Tibial nerve (tissue), 4 donors: Measurements from ENCODE around the gene ALDH1L1. TPM values are rescaled to one million over a fixed set of nuclear protein-coding genes. Genes with fewer than 3 reads are reported as not detected.

Experiments used
- DNase-seq, 2 donors: peaks; one replicate each; pipeline ENCODE4 v3.0.0-alpha.2; 2019; ENCODE audit warnings: low spot score in 2 of 2
- H3K27ac ChIP-seq, 4 donors: fragments of 200-600 bp; sonication (generic) in 3 of 4; one replicate each; pipeline ENCODE4 v1.5.1; 2017 to 2019; ENCODE audit warnings: mild to moderate bottlenecking in 1 of 4
- H3K27me3 ChIP-seq, 2 donors: fragments of 200-600 bp; sonication (generic) in 1 of 2; one replicate each; pipeline versions ENCODE4 v1.5.1 to v1.6.0; 2017 to 2019
- H3K36me3 ChIP-seq, 3 donors: fragments of 200-600 bp; sonication (generic); one replicate each; pipeline ENCODE4 v1.5.1; 2018 to 2019
- H3K4me1 ChIP-seq, 4 donors: fragments of 200-600 bp; sonication (generic) in 3 of 4; one replicate each; pipeline ENCODE4 v1.5.1; 2017 to 2019
- H3K4me3 ChIP-seq, 4 donors: fragments of 200-600 bp; sonication (generic) in 3 of 4; one replicate each; pipeline ENCODE4 v1.5.1; 2017 to 2019; ENCODE audit warnings: mild to moderate bottlenecking in 1 of 4, moderate library complexity in 1 of 4
- H3K9me3 ChIP-seq, 4 donors: fragments of 200-600 bp; sonication (generic) in 3 of 4; one replicate each; pipeline ENCODE4 v1.5.1; 2017 to 2019
- EP300 ChIP-seq, 2 donors: sonication (generic); formaldehyde crosslinking; IDR thresholded peaks; one replicate each; pipeline ENCODE4 v1.6.1; 2017; ENCODE audit warnings: antibody characterized with exemption in 2 of 2, mild to moderate bottlenecking in 1 of 2
- POLR2A ChIP-seq, 2 donors: fragments of 450-650 bp; IDR thresholded peaks; one replicate each; pipeline ENCODE4 v1.6.1; 2017; ENCODE audit warnings: antibody characterized with exemption in 2 of 2, mild to moderate bottlenecking in 2 of 2, moderate library complexity in 2 of 2
- WGBS, 2 donors: methylation state at CpG; one replicate each; pipeline ENCODE4 v1.1.5; 2018; 5-methylcytosine and 5-hydroxymethylcytosine counted together
- total RNA-seq, 4 donors: library from RNA; depleted of rRNA; stranded (reverse); fragments of >200 nt; gene quantifications; one replicate each; pipeline ENCODE4 v1.1.0, GENCODE V29; 2016
- TF ChIP-seq, protein P1 (sequence below), 5 experiments: fragments of 200-600 bp in 3 of 5; fragments of 450-650 bp in 2 of 5; sonication (generic) in 3 of 5; IDR thresholded peaks; one replicate each; pipeline ENCODE4 v1.5.1; 2016 to 2019; ENCODE audit warnings: antibody characterized with exemption in 5 of 5, mild to moderate bottlenecking in 3 of 5, moderate library complexity in 2 of 5

ALDH1L1 gene
- total RNA-seq, 4 donors from 2014 or later, result 34.5 to 87.3 (median 50.8) TPM

DNA sequence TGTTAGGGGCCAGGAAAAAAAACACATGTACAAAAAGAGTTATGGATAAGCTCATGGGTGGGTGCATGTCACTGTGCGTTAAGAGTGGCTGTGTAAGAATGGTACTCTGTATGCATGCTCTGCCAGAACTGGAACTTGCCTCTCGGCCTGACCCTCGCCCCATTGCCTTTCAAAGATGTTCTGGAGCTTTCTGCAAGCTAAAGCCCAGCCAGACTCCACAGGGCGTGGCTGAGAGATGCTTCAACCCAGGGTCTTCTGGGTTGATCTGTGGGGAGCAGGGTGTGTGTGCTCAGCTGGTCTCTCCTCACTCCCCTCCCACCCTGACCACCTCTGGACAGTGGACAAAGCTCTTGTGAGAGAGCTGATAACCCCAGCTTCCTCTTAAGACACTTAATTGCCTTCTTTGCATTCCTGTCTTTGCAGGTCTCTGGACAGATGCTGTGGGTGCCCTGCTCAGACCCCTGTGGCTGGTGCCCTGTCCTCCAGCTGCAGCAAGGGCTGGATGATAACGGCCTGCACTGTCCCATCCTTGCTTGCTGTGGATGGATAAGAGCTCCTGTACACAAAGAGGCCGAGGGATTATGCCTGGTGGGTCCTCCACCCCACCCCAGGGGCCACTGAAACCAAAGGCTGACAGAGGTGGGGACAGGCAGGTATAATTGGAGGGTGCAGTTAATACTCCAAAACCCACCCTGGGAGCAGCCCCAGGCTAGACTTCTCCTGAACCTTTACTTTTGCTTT is 28.7 kb downstream of the ALDH1L1 start:
- 64 to 65% methylated on average over 4 to 6 of the region's 6 CpGs for WGBS, 2 donors
- no peaks in the 10 kb centered on the region for H3K9me3 ChIP-seq
- H3K4me3 ChIP-seq, result no peak overlapping the region
- DNase-seq, result no peak
- no peak overlapping the region for H3K27ac ChIP-seq
- no peaks in the 10 kb centered on the region for H3K36me3 ChIP-seq
- no peaks in the 10 kb centered on the region for H3K27me3 ChIP-seq
- no peaks in the 10 kb centered on the region for H3K4me1 ChIP-seq
- TF ChIP-seq EP300 (IDR thresholded peaks at IDR 0.05) (no peak), POLR2A (IDR thresholded peaks at IDR 0.05) (no peak)
- TF ChIP-seq, protein P1, sequence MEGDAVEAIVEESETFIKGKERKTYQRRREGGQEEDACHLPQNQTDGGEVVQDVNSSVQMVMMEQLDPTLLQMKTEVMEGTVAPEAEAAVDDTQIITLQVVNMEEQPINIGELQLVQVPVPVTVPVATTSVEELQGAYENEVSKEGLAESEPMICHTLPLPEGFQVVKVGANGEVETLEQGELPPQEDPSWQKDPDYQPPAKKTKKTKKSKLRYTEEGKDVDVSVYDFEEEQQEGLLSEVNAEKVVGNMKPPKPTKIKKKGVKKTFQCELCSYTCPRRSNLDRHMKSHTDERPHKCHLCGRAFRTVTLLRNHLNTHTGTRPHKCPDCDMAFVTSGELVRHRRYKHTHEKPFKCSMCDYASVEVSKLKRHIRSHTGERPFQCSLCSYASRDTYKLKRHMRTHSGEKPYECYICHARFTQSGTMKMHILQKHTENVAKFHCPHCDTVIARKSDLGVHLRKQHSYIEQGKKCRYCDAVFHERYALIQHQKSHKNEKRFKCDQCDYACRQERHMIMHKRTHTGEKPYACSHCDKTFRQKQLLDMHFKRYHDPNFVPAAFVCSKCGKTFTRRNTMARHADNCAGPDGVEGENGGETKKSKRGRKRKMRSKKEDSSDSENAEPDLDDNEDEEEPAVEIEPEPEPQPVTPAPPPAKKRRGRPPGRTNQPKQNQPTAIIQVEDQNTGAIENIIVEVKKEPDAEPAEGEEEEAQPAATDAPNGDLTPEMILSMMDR (IDR thresholded peaks at IDR 0.05), result no peak

DNA sequence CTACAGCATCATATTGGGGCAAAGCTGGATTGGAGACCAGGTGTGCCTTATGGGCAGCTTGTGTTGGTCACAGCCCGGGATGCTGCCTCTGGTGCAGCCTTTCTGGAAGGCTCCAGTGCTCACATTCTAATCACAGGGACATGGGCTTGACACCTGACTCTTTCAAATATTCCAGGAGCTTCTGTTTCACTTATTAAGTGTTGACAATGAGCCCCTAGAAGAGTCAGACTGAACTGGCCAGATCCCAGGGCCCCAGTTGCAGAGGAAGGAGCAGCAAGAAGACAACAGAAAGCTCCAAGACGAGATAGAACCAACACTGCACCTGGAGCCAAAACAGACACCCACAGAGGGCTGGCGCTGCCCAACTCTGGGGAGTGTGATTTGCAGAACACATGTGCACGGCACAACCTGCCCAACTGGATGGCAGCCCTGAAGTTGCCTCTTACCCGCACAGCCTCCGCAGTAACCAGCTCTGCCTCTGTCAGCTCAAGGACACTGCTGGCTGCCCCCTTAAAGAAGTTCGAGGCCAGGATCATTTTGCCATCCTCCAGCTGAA is 30.3 kb downstream of the ALDH1L1 start:
- no peak overlapping the region for H3K4me3 ChIP-seq
- 88 to 89% methylated on average over 7 of the region's 7 CpGs for WGBS, 2 donors
- DNase-seq, result no peak
- no peaks in the 10 kb centered on the region for H3K4me1 ChIP-seq
- no peaks in the 10 kb centered on the region for H3K27me3 ChIP-seq
- no peak overlapping the region for H3K27ac ChIP-seq
- no peaks in the 10 kb centered on the region for H3K36me3 ChIP-seq
- H3K9me3 ChIP-seq, result no peaks in the 10 kb centered on the region
- no peak for TF ChIP-seq POLR2A (IDR thresholded peaks at IDR 0.05)
- TF ChIP-seq, protein P1 (IDR thresholded peaks at IDR 0.05), result no peak
- no peak for TF ChIP-seq EP300 (IDR thresholded peaks at IDR 0.05)

DNA sequence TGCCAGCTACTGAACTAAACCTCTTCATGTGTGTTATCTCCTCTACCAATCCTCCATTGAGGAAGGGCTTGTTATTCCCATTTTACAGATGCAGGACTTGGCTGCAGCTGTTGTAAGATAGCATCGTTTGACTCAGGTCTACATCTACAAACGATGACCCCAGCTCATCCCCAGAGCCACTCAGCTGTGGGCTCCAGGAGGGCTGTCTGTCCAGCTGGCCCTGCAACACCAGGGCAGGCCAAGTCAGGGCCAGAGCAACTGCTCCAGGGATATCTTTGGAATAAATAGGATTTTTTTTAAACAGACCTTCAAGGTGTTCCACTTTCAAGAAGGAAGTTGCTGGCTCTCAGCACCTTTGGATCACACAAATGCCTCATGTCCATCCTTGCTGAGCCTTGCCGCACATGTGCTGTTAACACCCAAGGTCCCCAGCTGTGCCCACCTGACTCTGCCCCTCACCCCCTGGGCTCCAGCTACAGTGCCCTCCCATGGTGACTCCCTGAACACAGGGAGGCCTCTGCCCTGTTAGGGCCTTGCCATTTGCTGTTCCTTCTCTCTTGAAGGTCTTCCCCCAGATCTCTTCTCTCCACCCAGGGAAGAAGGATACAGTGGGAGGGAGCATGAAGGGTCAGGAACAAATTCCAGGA is 31.0 kb downstream of the ALDH1L1 start:
- TF ChIP-seq POLR2A (IDR thresholded peaks at IDR 0.05) (no peak), EP300 (IDR thresholded peaks at IDR 0.05) (no peak)
- TF ChIP-seq, protein P1 (IDR thresholded peaks at IDR 0.05), result no peak
- Histone ChIP-seq H3K9me3 (no peaks in the 10 kb centered on the region), H3K36me3 (no peaks in the 10 kb centered on the region), H3K27me3 (no peaks in the 10 kb centered on the region), H3K4me1 (no peaks in the 10 kb centered on the region), H3K4me3 (no peak overlapping the region), H3K27ac (no peak overlapping the region)
- DNase-seq, result no peak
- WGBS, 2 donors, result 86 to 90% methylated on average over 3 of the region's 3 CpGs

DNA sequence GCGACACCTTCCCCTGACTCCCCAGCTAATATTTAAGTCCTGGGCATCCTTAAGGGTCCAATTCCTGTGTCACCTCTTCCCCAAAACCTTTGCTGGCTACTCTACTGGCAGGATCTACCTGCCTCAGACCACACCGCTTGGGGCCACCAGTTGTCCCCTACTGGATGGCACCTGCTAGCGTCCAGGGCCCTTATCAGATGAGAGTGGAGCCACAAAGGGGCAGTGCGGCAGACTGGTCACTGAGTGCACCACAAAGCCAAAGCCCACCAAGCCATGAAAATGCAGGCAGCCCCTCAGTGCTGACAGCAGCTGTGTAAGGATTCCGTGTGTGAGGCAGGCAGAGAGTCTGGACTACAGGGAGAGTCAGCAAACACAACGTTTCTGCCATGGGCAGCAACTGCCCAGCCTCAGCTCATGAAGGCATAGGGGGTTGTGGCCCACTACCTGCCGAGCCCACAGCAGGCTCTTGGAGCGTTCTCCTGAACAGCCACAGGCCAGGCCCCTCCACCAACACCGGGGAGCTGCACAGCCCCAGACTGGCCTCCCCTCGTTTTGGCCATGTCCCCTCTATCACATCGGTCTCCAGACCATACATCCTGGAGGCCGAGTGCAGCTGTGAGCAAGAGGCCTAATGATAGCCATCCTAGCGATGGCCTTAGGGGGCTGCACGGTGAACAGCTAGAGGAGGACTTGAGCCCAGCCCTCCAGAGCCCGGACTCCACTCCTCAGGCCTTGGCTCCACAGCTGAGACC is 32.3 kb downstream of the ALDH1L1 start:
- Histone ChIP-seq H3K4me3 (no peak overlapping the region), H3K4me1 (no peaks in the 10 kb centered on the region), H3K36me3 (no peaks in the 10 kb centered on the region), H3K27me3 (no peaks in the 10 kb centered on the region), H3K9me3 (no peaks in the 10 kb centered on the region), H3K27ac (no peak overlapping the region)
- WGBS, 2 donors, result 82 to 85% methylated on average over 12 to 15 of the region's 15 CpGs
- DNase-seq, result no peak
- no peak for TF ChIP-seq EP300 (IDR thresholded peaks at IDR 0.05)
- TF ChIP-seq, protein P1 (IDR thresholded peaks at IDR 0.05), result no peak
- no peak for TF ChIP-seq POLR2A (IDR thresholded peaks at IDR 0.05)
